HEK293 (cell line): ENCODE measurements around the gene ANAPC2.

Source experiments
- CTCF ChIA-PET: fragments of 350-600 bp; formaldehyde crosslinking; extraction: SDS; loops from one replicate; lab custom pipeline; 2021; ENCODE audit warnings: antibody characterized with exemption; lab: Yijun Ruan, JAX
- POLR2A ChIA-PET: fragments of 300-600 bp; formaldehyde crosslinking; extraction: SDS; loops from one replicate; lab custom pipeline; 2020; ENCODE audit warnings: antibody characterized with exemption, inconsistent platforms; lab: Yijun Ruan, JAX
- H3K27ac ChIP-seq: fragments of 200-500 bp; sonication (Bioruptor generic); 2 replicates; pipeline ENCODE4 v1.5.1; 2014; ENCODE audit warnings: low read depth, low read length, control low read depth, inconsistent platforms; ENCODE audit errors: extremely low read depth
- H3K36me3 ChIP-seq, 2 experiments: fragments of 200-500 bp in 1 of 2; sonication (Bioruptor generic) in 1 of 2; 1 replicate in 1 of 2; 2 replicates in 1 of 2; pipeline ENCODE4 v1.5.1; 2014 to 2017; ENCODE audit warnings: inconsistent platforms in 2 of 2, low read length in 2 of 2; ENCODE audit not compliant: control insufficient read depth in 2 of 2, insufficient read depth in 1 of 2
- H3K4me1 ChIP-seq: fragments of 200-500 bp; sonication (Bioruptor generic); 2 replicates; pipeline ENCODE4 v1.5.1; 2014; ENCODE audit warnings: mild to moderate bottlenecking, low read length, inconsistent platforms; ENCODE audit not compliant: control insufficient read depth, insufficient read depth
- H3K4me3 ChIP-seq: 2 replicates; pipeline ENCODE4 v1.5.1; 2011; ENCODE audit warnings: low read depth, mild to moderate bottlenecking, control low read depth, low read length, moderate library complexity
- H3K9me3 ChIP-seq: fragments of 200-500 bp; sonication (Bioruptor generic); 2 replicates; pipeline ENCODE4 v1.5.1; 2014; ENCODE audit warnings: low read depth, low read length, inconsistent platforms; ENCODE audit not compliant: control insufficient read depth, insufficient read depth
- ATF2 ChIP-seq: fragments of 450-650 bp; formaldehyde crosslinking; IDR thresholded peaks from 2 replicates; pipeline ENCODE4 v1.5.1; 2016; ENCODE audit warnings: missing biosample characterization, missing genetic modification characterization, low read depth
- GFI1B ChIP-seq: fragments of 450-650 bp; formaldehyde crosslinking; IDR thresholded peaks from 2 replicates; pipeline ENCODE4 v1.5.1; 2016; ENCODE audit warnings: missing biosample characterization, missing genetic modification characterization
- GLIS2 ChIP-seq: fragments of 450-650 bp; formaldehyde crosslinking; IDR thresholded peaks from 2 replicates; pipeline ENCODE4 v1.5.1; 2016; ENCODE audit warnings: missing biosample characterization, missing genetic modification characterization
- OSR2 ChIP-seq: fragments of 450-650 bp; formaldehyde crosslinking; IDR thresholded peaks from 2 replicates; pipeline ENCODE4 v1.5.1; 2016; ENCODE audit warnings: missing biosample characterization, missing genetic modification characterization
- SALL2 ChIP-seq: fragments of 450-650 bp; formaldehyde crosslinking; IDR thresholded peaks from 2 replicates; pipeline ENCODE4 v1.5.0; 2017; ENCODE audit warnings: missing biosample characterization, mild to moderate bottlenecking, missing genetic modification characterization, borderline replicate concordance
- SP2 ChIP-seq: fragments of 450-650 bp; formaldehyde crosslinking; IDR thresholded peaks from 2 replicates; pipeline ENCODE4 v1.5.1; 2016; ENCODE audit warnings: missing biosample characterization, missing genetic modification characterization
- YY1 ChIP-seq: fragments of 450-650 bp; formaldehyde crosslinking; IDR thresholded peaks from 2 replicates; pipeline ENCODE4 v1.5.1; 2018; ENCODE audit warnings: missing biosample characterization, missing genetic modification characterization
- ZBTB20 ChIP-seq: fragments of 450-650 bp; formaldehyde crosslinking; IDR thresholded peaks from 2 replicates; pipeline ENCODE4 v1.5.1; 2016; ENCODE audit warnings: missing biosample characterization, missing genetic modification characterization
- ZBTB8A ChIP-seq: fragments of 450-650 bp; formaldehyde crosslinking; IDR thresholded peaks from 2 replicates; pipeline ENCODE4 v1.5.1; 2016; ENCODE audit warnings: missing biosample characterization, missing genetic modification characterization
- ZFP3 ChIP-seq: fragments of 450-650 bp; formaldehyde crosslinking; IDR thresholded peaks from 2 replicates; pipeline ENCODE4 v1.5.1; 2016; ENCODE audit warnings: low read depth, missing biosample characterization, missing genetic modification characterization
- ZNF132 ChIP-seq: fragments of 450-650 bp; formaldehyde crosslinking; IDR thresholded peaks from 2 replicates; pipeline ENCODE4 v1.5.1; 2017; ENCODE audit warnings: missing biosample characterization, missing genetic modification characterization, borderline replicate concordance
- ZNF155 ChIP-seq: fragments of 450-650 bp; formaldehyde crosslinking; IDR thresholded peaks from 2 replicates; pipeline ENCODE4 v1.5.1; 2016; ENCODE audit warnings: missing biosample characterization, missing genetic modification characterization
- ZNF221 ChIP-seq: fragments of 450-650 bp; formaldehyde crosslinking; IDR thresholded peaks from 2 replicates; pipeline ENCODE4 v1.5.1; 2017; ENCODE audit warnings: missing biosample characterization, missing genetic modification characterization, borderline replicate concordance
- ZNF23 ChIP-seq: fragments of 450-650 bp; formaldehyde crosslinking; IDR thresholded peaks from 2 replicates; pipeline ENCODE4 v1.5.1; 2016; ENCODE audit warnings: missing biosample characterization, missing genetic modification characterization, borderline replicate concordance
- ZNF274 ChIP-seq, 2 experiments: fragments of 200-500 bp in 1 of 2; fragments of 450-650 bp in 1 of 2; sonication (Bioruptor generic) in 1 of 2; formaldehyde crosslinking in 1 of 2; IDR thresholded peaks; 2 replicates each; pipeline versions ENCODE4 v1.5.1 to v1.6.1; 2014 to 2016; ENCODE audit warnings: borderline replicate concordance in 1 of 2, inconsistent platforms in 1 of 2, low read length in 1 of 2, missing biosample characterization in 1 of 2, missing genetic modification characterization in 1 of 2
- ZNF510 ChIP-seq: fragments of 450-650 bp; formaldehyde crosslinking; IDR thresholded peaks from 2 replicates; pipeline ENCODE4 v1.5.1; 2018; ENCODE audit warnings: mild to moderate bottlenecking, missing genetic modification characterization, missing biosample characterization; ENCODE audit not compliant: insufficient replicate concordance
- ZNF548 ChIP-seq: fragments of 450-650 bp; formaldehyde crosslinking; IDR thresholded peaks from 2 replicates; pipeline ENCODE4 v1.5.1; 2016; ENCODE audit warnings: missing biosample characterization, missing genetic modification characterization
- ZNF623 ChIP-seq: fragments of 450-650 bp; formaldehyde crosslinking; IDR thresholded peaks from 2 replicates; pipeline ENCODE4 v1.5.1; 2016; ENCODE audit warnings: missing biosample characterization, missing genetic modification characterization
- ZNF624 ChIP-seq: fragments of 450-650 bp; formaldehyde crosslinking; IDR thresholded peaks from 2 replicates; pipeline ENCODE4 v1.5.1; 2017; ENCODE audit warnings: missing biosample characterization, missing genetic modification characterization
- ZNF747 ChIP-seq: fragments of 450-650 bp; formaldehyde crosslinking; IDR thresholded peaks from 2 replicates; pipeline ENCODE4 v1.5.1; 2016; ENCODE audit warnings: missing biosample characterization, missing genetic modification characterization
- ZNF76 ChIP-seq: fragments of 450-650 bp; formaldehyde crosslinking; IDR thresholded peaks from 2 replicates; pipeline ENCODE4; 2016; ENCODE audit warnings: low read depth, missing biosample characterization, missing genetic modification characterization, borderline replicate concordance
- ZNF785 ChIP-seq: fragments of 450-650 bp; formaldehyde crosslinking; IDR thresholded peaks from 2 replicates; pipeline ENCODE4 v1.5.1; 2016; ENCODE audit warnings: missing biosample characterization, missing genetic modification characterization
- TF ChIP-seq, protein P1 (sequence below): fragments of 450-650 bp; formaldehyde crosslinking; IDR thresholded peaks from 2 replicates; pipeline ENCODE4 v1.5.1; 2016; ENCODE audit warnings: missing biosample characterization, missing genetic modification characterization
- TF ChIP-seq, protein P2 (sequence below): fragments of 450-650 bp; formaldehyde crosslinking; IDR thresholded peaks from 2 replicates; pipeline ENCODE4 v1.5.1; 2017; ENCODE audit warnings: missing biosample characterization, missing genetic modification characterization
- TF ChIP-seq, protein P3 (sequence below): fragments of 450-650 bp; formaldehyde crosslinking; IDR thresholded peaks from 2 replicates; pipeline ENCODE4 v1.5.1; 2016; ENCODE audit warnings: missing biosample characterization, missing genetic modification characterization
- TF ChIP-seq, protein P4 (sequence below): fragments of 450-650 bp; formaldehyde crosslinking; IDR thresholded peaks from 2 replicates; pipeline ENCODE4 v1.5.1; 2017; ENCODE audit warnings: missing biosample characterization, mild to moderate bottlenecking, missing genetic modification characterization, moderate library complexity

ANAPC2 gene

DNA sequence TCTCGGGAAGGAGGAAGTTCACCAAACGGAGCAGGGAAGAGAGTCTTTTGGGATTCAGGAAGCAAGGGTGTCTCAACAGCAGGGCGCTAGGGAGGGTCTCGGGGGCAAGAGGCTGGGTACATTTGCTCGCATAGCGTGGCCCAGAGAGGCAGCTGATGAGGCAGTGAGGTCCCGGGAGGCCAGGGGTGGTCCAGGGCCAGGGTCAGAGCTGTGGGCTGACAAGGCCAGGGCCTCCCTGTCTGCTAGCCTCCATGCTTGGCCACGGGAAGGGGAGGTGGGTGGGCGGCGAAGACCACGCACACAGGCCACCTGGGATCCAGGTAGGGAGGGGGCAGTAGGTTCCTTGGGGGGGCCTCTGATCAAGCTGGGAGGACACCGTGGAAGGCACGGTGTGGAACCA is 23.2 kb upstream of the ANAPC2 start:
- ChIA-PET POLR2A (interaction anchor here (0.6 to 16.6 kb wide), 6 partner anchors 10 to 125 kb away, joined by 3 to 304 read pairs (median 4); partner anchors contain the start of genes CYSRT1, MAN1B1, RNF208 and RNF224), CTCF (no interaction called here)
- Histone ChIP-seq H3K9me3 (no peaks in the 10 kb centered on the region), H3K36me3 (peaks cover 10 to 81% of the 10 kb centered on the region in 2 experiments; a peak in 2 of 3 replicates), H3K4me3 (no peak overlapping the region), H3K27ac (no peak overlapping the region), H3K4me1 (no peaks in the 10 kb centered on the region)
- no peak for TF ChIP-seq ZNF132 (tag by site-specific recombination)
- TF ChIP-seq GLIS2 (tag by site-specific recombination) = peak; percentile 51; the same call in 1 of the 2 replicates

DNA sequence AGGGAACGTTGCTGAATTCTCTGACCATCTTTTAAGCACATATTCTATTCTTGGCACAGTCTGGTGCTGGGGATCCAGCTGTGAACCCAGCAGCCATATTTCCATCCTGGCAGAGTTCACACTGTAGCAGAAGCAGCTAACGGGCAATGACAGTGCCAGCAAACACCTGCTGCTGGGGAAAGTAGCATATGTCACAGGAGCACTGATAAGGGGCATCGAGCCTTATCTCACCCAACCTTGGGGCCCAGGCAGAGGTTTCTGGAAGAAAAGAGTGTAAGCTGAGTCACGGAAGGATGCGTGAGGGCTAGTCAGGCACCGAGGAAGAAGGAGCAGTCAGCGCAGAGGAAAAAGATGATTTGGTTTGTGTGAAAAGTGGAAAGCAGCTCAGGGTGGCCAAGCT is 18.2 kb upstream of the ANAPC2 start:
- H3K4me3 ChIP-seq = peak overlapping the region; percentile 92

GRCh38 chr9:137205126-137206069 is 17.0 kb upstream of the ANAPC2 start, which contains the start of the genes NDOR1 and TMEM203:
NDOR1 (plus strand) TSS chr9:137205700; CDS start chr9:137205778, 78 bp downstream.
TMEM203 (minus strand) TSS chr9:137205648; CDS start chr9:137205414, 234 bp downstream.
- Histone ChIP-seq H3K27ac (peak within 1 kb of the TSS; percentile 61; the same call in 1 of the 2 replicates), H3K4me1 (peaks cover 7% of the 10 kb centered on the region), H3K9me3 (no peaks in the 10 kb centered on the region), H3K4me3 (peak within 1 kb of the TSS; percentile 92), H3K36me3 (peaks cover 10 to 30% of the 10 kb centered on the region in 2 experiments; a peak in 2 of 3 replicates)
- POLR2A ChIA-PET = interaction anchor here (0.7 to 16.6 kb wide), 9 partner anchors 16 to 476 kb away, joined by 3 to 304 read pairs (median 4); partner anchors contain the start of genes ANAPC2, CLIC3, CYSRT1 and RNF208
- CTCF ChIA-PET = interaction anchor here (0.6 to 1.8 kb wide), 6 partner anchors 13 to 83 kb away, joined by 3 to 7 read pairs (median 5); partner anchors contain the start of gene RNF208
- TF ChIP-seq ZNF155 (tag by site-specific recombination) (no peak), ZNF747 (tag by site-specific recombination) (no peak), ZNF785 (tag by site-specific recombination) (no peak), ZNF548 (no peak), ZNF623 (tag by site-specific recombination) (no peak), SALL2 (no peak), ATF2 (no peak)
- TF ChIP-seq, protein P1, sequence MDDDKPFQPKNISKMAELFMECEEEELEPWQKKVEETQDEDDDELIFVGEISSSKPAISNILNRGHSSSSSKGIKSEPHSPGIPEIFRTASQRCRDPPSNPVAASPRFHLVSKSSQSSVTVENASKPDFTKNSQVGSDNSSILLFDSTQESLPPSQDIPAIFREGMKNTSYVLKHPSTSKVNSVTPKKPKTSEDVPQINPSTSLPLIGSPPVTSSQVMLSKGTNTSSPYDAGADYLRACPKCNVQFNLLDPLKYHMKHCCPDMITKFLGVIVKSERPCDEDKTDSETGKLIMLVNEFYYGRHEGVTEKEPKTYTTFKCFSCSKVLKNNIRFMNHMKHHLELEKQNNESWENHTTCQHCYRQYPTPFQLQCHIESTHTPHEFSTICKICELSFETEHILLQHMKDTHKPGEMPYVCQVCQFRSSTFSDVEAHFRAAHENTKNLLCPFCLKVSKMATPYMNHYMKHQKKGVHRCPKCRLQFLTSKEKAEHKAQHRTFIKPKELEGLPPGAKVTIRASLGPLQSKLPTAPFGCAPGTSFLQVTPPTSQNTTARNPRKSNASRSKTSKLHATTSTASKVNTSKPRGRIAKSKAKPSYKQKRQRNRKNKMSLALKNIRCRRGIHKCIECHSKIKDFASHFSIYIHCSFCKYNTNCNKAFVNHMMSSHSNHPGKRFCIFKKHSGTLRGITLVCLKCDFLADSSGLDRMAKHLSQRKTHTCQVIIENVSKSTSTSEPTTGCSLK = no peak
- TF ChIP-seq, protein P2, sequence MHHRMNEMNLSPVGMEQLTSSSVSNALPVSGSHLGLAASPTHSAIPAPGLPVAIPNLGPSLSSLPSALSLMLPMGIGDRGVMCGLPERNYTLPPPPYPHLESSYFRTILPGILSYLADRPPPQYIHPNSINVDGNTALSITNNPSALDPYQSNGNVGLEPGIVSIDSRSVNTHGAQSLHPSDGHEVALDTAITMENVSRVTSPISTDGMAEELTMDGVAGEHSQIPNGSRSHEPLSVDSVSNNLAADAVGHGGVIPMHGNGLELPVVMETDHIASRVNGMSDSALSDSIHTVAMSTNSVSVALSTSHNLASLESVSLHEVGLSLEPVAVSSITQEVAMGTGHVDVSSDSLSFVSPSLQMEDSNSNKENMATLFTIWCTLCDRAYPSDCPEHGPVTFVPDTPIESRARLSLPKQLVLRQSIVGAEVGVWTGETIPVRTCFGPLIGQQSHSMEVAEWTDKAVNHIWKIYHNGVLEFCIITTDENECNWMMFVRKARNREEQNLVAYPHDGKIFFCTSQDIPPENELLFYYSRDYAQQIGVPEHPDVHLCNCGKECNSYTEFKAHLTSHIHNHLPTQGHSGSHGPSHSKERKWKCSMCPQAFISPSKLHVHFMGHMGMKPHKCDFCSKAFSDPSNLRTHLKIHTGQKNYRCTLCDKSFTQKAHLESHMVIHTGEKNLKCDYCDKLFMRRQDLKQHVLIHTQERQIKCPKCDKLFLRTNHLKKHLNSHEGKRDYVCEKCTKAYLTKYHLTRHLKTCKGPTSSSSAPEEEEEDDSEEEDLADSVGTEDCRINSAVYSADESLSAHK (tag by site-specific recombination) = no peak

More for the DNA sequence above, 18.2 kb upstream of the ANAPC2 start:
- CTCF ChIA-PET = interaction anchor here (0.7 to 1.8 kb wide), 6 partner anchors 12 to 148 kb away, joined by 3 to 9 read pairs (median 3); partner anchors contain the start of gene MAN1B1
- Histone ChIP-seq H3K27ac (no peak overlapping the region), H3K9me3 (no peaks in the 10 kb centered on the region), H3K4me1 (peaks cover 7% of the 10 kb centered on the region), H3K36me3 (peaks cover 10 to 35% of the 10 kb centered on the region in 2 experiments; a peak in 2 of 3 replicates)
- no peak for TF ChIP-seq OSR2 (tag by site-specific recombination)
- no peak for TF ChIP-seq ZBTB20 (tag by site-specific recombination)
- TF ChIP-seq ZNF221 (tag by site-specific recombination) = no peak
- TF ChIP-seq ZNF274 (IDR thresholded peaks at IDR 0.05; ENCODE audit: low read length) = no peak
- TF ChIP-seq ZNF274 (tag by site-specific recombination; IDR thresholded peaks at IDR 0.05; ENCODE audit: borderline replicate concordance) = no peak
- no peak for TF ChIP-seq ZNF76 (tag by site-specific recombination)
- no peak for TF ChIP-seq GFI1B (tag by site-specific recombination)
- TF ChIP-seq ZNF548 = no peak
- TF ChIP-seq ZNF510 (tag by site-specific recombination) = no peak
- TF ChIP-seq, protein P3, sequence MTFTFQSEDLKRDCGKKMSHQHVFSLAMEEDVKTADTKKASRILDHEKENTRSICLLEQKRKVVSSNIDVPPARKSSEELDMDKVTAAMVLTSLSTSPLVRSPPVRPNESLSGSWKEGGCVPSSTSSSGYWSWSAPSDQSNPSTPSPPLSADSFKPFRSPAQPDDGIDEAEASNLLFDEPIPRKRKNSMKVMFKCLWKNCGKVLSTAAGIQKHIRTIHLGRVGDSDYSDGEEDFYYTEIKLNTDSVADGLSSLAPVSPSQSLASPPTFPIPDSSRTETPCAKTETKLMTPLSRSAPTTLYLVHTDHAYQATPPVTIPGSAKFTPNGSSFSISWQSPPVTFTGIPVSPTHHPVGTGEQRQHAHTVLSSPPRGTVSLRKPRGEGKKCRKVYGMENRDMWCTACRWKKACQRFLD = no peak
- no peak for TF ChIP-seq ZNF624 (tag by site-specific recombination)
- TF ChIP-seq SP2 (tag by site-specific recombination) = no peak
- no peak for TF ChIP-seq YY1 (tag by site-specific recombination)
- TF ChIP-seq ZBTB8A (tag by site-specific recombination) = no peak
- no peak for TF ChIP-seq ZNF23 (tag by site-specific recombination)
- no peak for TF ChIP-seq ZNF785 (tag by site-specific recombination)
- TF ChIP-seq, protein P4, sequence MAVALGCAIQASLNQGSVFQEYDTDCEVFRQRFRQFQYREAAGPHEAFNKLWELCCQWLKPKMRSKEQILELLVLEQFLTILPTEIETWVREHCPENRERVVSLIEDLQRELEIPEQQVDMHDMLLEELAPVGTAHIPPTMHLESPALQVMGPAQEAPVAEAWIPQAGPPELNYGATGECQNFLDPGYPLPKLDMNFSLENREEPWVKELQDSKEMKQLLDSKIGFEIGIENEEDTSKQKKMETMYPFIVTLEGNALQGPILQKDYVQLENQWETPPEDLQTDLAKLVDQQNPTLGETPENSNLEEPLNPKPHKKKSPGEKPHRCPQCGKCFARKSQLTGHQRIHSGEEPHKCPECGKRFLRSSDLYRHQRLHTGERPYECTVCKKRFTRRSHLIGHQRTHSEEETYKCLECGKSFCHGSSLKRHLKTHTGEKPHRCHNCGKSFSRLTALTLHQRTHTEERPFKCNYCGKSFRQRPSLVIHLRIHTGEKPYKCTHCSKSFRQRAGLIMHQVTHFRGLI (tag by site-specific recombination) = no peak
- TF ChIP-seq ZFP3 (tag by site-specific recombination) = no peak
- POLR2A ChIA-PET = interaction anchor here (0.6 to 16.6 kb wide), 4 partner anchors 15 to 519 kb away, joined by 3 to 304 read pairs (median 91); partner anchors contain the start of genes ANAPC2, CYSRT1, RNF208 and RNF224
